Measurements from ENCODE around the gene DSCAML1.
A peak's percentile ranks its signal among the peaks of the same experiment; 100 is the strongest.

Gene DSCAML1

GRCh38 chr11:117720061-117720511 is 76.9 kb downstream of the DSCAML1 start:
- DNase-seq = no peak

DNA sequence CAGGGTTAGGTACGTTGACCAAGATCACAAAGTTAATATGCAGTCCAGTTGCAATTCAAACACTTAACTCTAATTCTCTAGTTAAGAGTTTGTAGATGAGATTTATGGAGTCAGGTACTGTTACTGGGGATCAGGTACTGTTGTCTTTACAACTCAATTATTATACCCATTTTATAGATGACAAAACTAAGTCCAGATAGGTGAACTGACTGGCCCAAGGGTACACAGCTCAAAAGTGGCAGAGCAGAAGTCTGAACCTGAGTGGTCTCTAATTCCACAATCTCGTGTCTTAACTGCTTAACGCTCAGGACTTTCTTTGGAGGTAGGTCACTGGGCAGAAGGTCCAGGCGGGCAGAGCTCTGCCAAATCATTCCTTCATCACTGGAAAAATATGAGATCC is 77.5 kb downstream of the DSCAML1 start:
- no peak for DNase-seq

GRCh38 chr11:117717485-117718314 is 79.3 kb downstream of the DSCAML1 start:
- DNase-seq = peak; percentile 77

- no peak for DNase-seq
These were observed 80.2 kb downstream of the DSCAML1 start for GRCh38 chr11:117716521-117717440.

DNA sequence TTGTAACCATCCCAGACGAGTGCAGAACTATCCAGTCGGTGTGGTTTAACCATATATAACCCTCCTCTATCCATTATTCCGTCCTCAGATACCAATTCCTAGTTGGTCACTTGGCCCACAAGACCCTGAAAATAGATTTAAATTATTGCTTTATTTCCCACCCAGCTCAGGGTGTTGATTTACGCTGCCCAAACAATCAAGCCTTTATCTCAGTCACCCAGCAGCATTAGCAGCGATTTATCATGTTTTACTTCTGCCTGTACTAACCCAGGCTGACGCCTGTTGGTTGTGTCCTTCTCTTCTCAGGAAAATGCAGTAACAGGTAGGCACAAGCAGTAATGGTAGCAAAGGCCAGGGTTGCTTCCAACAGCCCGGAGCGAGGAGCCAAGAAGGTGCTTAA is 81.2 kb downstream of the DSCAML1 start:
- no peak for DNase-seq

GRCh38 chr11:117713538-117713991 is 83.5 kb downstream of the DSCAML1 start:
- no peak for DNase-seq

- DNase-seq = no peak
These were observed 84.5 kb downstream of the DSCAML1 start for GRCh38 chr11:117712530-117712929.

- DNase-seq = no peak
These were observed 85.7 kb downstream of the DSCAML1 start for GRCh38 chr11:117711331-117711730.

DNA sequence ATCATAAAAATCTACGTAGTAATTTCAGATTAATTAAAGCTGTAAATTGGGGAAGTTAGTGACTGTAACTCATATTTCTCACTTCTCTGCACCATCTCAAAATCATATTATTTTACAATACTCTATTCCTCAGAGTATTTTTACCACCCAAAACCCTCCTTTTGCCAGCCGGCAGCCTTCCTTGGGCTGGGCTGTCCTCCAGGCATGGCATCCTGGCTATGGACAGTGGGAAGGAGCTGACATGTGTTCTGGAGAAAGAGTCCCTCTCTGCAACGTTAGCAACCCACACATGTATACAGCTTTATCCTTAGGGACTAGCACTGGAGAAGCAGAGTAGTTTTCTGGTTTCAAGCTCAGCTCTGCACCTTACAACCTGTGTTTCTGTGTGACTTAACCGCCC is 86.8 kb downstream of the DSCAML1 start:
- DNase-seq = no peak

DNA sequence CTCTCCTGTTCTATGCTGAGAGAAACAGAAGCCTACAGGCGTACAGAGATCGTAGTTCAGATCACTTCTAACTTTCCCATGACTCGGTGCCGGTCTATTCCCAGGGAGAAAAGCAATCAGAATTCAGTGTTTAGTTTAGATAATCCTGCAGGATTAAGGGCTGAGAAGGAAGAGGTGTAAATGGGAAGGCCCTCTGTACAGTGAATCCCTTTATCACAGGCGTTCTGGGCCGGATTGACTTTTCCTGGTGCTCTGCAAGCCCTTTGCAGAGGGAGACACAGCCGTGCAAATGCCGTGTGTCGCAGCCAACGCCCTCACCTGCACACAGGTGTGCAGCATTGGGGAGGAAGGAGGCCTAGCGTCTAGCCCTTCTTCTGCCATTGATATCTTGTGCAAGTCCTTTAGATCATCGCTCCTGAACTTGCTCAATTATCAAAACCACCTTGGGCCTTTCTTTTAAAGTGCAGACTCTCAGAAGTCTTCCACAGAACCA is 90.6 kb downstream of the DSCAML1 start:
- no peak for DNase-seq

GRCh38 chr11:117705866-117706265 is 91.2 kb downstream of the DSCAML1 start:
- DNase-seq = no peak

- peak; percentile 81 for DNase-seq
These were observed 92.5 kb downstream of the DSCAML1 start for GRCh38 chr11:117704395-117705100.

DNA sequence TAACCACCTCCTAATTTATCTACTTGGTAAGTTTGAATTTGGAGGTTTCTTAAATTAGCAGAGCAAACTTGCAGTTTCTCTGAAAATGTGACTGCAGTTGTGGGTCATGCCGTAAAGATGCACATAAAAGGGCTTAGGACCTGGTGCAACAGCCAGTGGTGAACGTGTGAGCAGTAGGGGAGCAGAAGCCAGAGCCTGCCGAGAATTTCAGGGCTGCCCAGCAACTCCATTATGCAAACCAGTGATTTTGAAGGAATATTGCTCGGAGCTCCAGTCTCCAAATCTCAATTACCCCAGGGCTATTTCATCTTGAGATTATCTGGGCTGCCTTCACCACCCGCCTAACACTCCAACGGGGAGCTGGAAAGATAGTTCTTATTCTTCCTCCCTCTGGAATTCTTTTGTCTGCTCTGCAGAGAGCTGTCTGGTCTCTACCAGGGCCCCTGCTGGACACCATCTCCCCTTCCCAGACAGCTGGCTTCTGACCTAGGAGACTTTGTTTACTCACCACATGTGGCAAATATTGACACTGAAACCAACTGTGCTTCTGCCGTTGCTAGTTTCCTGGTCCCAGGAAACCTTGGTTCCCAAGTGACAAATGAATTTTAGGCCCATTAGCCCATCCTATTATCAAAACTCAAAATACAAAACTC is 93.9 kb downstream of the DSCAML1 start:
- peak; percentile 69 for DNase-seq

- DNase-seq = no peak
These were observed 95.2 kb downstream of the DSCAML1 start for GRCh38 chr11:117701781-117702180.

GRCh38 chr11:117700551-117700950 is 96.5 kb downstream of the DSCAML1 start:
- DNase-seq = no peak

DNA sequence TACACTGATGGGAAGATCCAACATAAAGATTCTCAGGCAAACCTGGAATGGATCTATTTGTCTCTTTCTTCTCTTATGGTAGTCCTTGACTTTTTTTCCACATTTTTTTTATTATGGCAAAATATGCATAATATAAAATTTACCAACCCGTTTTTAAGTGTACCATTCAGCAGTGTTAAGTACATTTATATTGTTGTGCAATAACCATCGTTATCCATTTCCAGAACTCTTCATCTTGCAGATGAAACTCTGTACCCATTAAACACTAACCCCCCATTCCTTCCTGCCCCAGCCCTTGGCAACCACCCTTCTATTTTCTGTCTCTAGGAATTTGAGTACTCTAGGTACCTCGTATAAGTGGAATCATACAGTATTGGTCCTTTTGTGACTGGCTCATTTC is 99.7 kb downstream of the DSCAML1 start:
- DNase-seq = no peak

GRCh38 chr11:117696540-117696939 is 100.5 kb downstream of the DSCAML1 start:
- no peak for DNase-seq

DNA sequence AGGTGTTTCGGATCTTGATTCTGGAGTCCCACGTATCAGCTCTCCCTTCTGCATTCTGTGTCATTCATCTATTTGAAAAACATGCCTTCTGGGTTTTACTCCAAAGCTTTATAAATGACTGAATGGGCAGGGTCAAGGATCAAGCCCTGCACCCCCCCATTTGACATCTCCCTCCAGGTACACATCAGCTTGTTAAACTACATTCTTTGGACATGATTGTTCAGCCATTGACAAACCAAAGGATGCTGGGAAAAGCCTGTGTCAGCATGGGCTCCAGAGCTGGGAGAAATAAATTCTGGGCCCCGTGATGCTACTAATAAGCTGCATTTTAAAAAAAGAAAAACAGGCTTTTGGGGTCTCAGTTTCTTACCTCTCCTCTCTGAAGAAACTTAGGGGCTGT is 103.7 kb downstream of the DSCAML1 start:
- no peak for DNase-seq

DNA sequence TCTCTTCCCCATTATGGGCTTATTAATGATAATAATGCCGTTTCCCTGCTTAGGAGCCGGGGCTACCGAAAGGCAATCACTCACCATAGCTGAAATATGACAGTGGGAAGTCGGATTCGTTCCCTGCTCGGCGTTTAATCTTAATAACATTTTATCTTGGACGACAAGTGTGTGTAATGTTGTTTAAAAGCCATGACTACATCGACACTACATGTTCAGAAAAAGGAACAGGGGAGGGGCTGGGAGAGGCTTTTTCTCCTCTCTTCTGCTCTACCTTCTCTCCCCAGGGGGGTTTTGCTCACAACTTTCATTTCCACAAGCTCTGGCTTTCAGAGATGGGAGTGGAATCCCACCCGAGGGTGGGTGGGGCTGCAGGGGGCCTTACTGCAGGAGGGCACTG is 105.5 kb downstream of the DSCAML1 start:
- no peak for DNase-seq

GRCh38 chr11:117691218-117691514 is 105.8 kb downstream of the DSCAML1 start:
- no peak for DNase-seq

GRCh38 chr11:117690484-117691217 is 106.4 kb downstream of the DSCAML1 start:
- DNase-seq = no peak

Data from islet precursor cell (in vitro differentiated cells).